GOT3 (cell line): ENCODE measurements around the gene OSM.

Source experiments
- DNase-seq: peaks from one replicate; lab custom pipeline; 2025; ENCODE audit warnings: mixed read lengths; lab: John Stamatoyannopoulos, UW

Gene OSM

GRCh38 chr22:30266445-30267381 is at the start of gene OSM:
OSM (minus strand) TSS chr22:30266851; CDS start chr22:30266799, 52 bp downstream.
- DNase-seq = no peak

- no peak for DNase-seq
Observed at GRCh38 chr22:30315962-30316576, 49.4 kb upstream of the OSM start.

GRCh38 chr22:30314915-30315314 is 48.3 kb upstream of the OSM start:
- no peak for DNase-seq

GRCh38 chr22:30313527-30314363 is 47.1 kb upstream of the OSM start:
- DNase-seq = no peak

- DNase-seq = no peak
Observed at GRCh38 chr22:30312053-30312452, 45.4 kb upstream of the OSM start.

GRCh38 chr22:30310881-30311771 is 44.5 kb upstream of the OSM start:
- DNase-seq = no peak

GRCh38 chr22:30309951-30310741 is 43.5 kb upstream of the OSM start:
- DNase-seq = no peak

- no peak for DNase-seq
Observed at GRCh38 chr22:30308518-30309230, 42.0 kb upstream of the OSM start.

GRCh38 chr22:30308093-30308492 is 41.4 kb upstream of the OSM start:
- DNase-seq = no peak

- no peak for DNase-seq
Observed at GRCh38 chr22:30307041-30307574, 40.5 kb upstream of the OSM start.

GRCh38 chr22:30306627-30307011 is 40.0 kb upstream of the OSM start:
- DNase-seq = no peak

GRCh38 chr22:30305906-30306626 is 39.4 kb upstream of the OSM start:
- DNase-seq = no peak

GRCh38 chr22:30305519-30305905 is 38.9 kb upstream of the OSM start:
- DNase-seq = no peak

- DNase-seq = no peak
Observed at GRCh38 chr22:30304495-30305244, 38.0 kb upstream of the OSM start.

- DNase-seq = no peak
Observed at GRCh38 chr22:30302810-30303138, 36.1 kb upstream of the OSM start.

- no peak for DNase-seq
Observed at GRCh38 chr22:30301995-30302809, 35.6 kb upstream of the OSM start.

GRCh38 chr22:30299322-30299721 is 32.7 kb upstream of the OSM start:
- DNase-seq = no peak
